Adrenal gland (tissue), 12 donors: Measurements from ENCODE around the gene KLC3. TPM values are rescaled to one million over a fixed set of nuclear protein-coding genes. Genes with fewer than 3 reads are reported as not detected.

Experiments used
- DNase-seq, 7 donors: peaks; one replicate each; pipeline ENCODE4 v3.0.0-alpha.2; 2019 to 2020
- H3K27ac ChIP-seq, 5 donors: fragments of 200-600 bp; sonication (generic) in 4 of 5; 1 replicate in 3 of 5; 2 replicates in 2 of 5; pipeline versions ENCODE4 v1.5.1 to v1.8.0; 2016 to 2020; ENCODE audit warnings: mild to moderate bottlenecking in 1 of 5
- H3K27me3 ChIP-seq: fragments of 200-600 bp; 2 replicates; pipeline ENCODE4 v1.8.0; 2021
- H3K36me3 ChIP-seq, 2 donors: fragments of 200-600 bp; replicated peaks in 1 of 2; 1 replicate in 1 of 2; 2 replicates in 1 of 2; pipeline versions ENCODE4 v1.5.1 to v1.8.0; 2018 to 2022
- H3K4me1 ChIP-seq, 2 donors: fragments of 200-600 bp; replicated peaks in 1 of 2; 1 replicate in 1 of 2; 2 replicates in 1 of 2; pipeline versions ENCODE4 v1.5.1 to v1.8.0; 2018 to 2021
- H3K4me3 ChIP-seq, 4 donors: fragments of 200-600 bp; sonication (generic) in 3 of 4; one replicate each; pipeline ENCODE4 v1.5.1; 2016 to 2018
- H3K9me3 ChIP-seq, 3 donors: fragments of 200-600 bp; sonication (generic) in 1 of 3; replicated peaks in 1 of 3; 1 replicate in 2 of 3; 2 replicates in 1 of 3; pipeline versions ENCODE4 v1.5.1 to v1.8.0; 2016 to 2021
- CTCF ChIP-seq, 6 experiments: fragments of 450-650 bp in 4 of 6; fragments of 200-600 bp in 2 of 6; sonication (generic) in 1 of 6; IDR thresholded peaks; 1 replicate in 5 of 6; 2 replicates in 1 of 6; pipeline versions ENCODE4 v1.5.1 to v1.8.0; 2016 to 2021; ENCODE audit warnings: antibody characterized with exemption in 6 of 6, mild to moderate bottlenecking in 2 of 6, moderate library complexity in 1 of 6
- POLR2A ChIP-seq, 2 donors: fragments of 450-650 bp; IDR thresholded peaks; one replicate each; pipeline ENCODE4 v1.6.1; 2017; ENCODE audit warnings: antibody characterized with exemption in 2 of 2, mild to moderate bottlenecking in 2 of 2, moderate library complexity in 1 of 2
- WGBS, 4 donors: extraction: QIAGEN DNeasy Blood & Tissue Kit in 2 of 4; methylation state at CpG; one replicate each; pipeline versions ENCODE4 v1.1.5 to v1.1.7; 2013 to 2017; 5-methylcytosine and 5-hydroxymethylcytosine counted together
- intact Hi-C, 2 donors: fragments of 100-400 bp; cut with DNase I; formaldehyde crosslinking; loops; one replicate each; pipeline versions ENCODE4 v1.14.1 to v1.15.0; 2022 to 2023
- polyA plus RNA-seq, 3 donors: library from polyadenylated mRNA; stranded (reverse); fragments of 200-250 nt in 2 of 3; fragments of 350-450 nt in 1 of 3; fragmentation: Illumina TruSeq in 1 of 3; extraction: RNeasy Lipid Tissue Mini Kit (QIAGEN cat#74804) in 1 of 3; gene quantifications; one replicate each; pipeline ENCODE4 v1.2.3, GENCODE V29; 2013 to 2014
- total RNA-seq, 9 donors: library from RNA; depleted of rRNA in 4 of 9; stranded (reverse); fragments of >200 nt in 4 of 9; fragments of 120-200 nt in 1 of 9; fragmentation: NEBNext Ultra II Directional in 1 of 9; extraction: Animal tissue kit (Norgen Biotek cat#: 25700) in 1 of 9; gene quantifications; one replicate each; pipeline versions ENCODE4 v1.1.0 to v1.2.4, GENCODE V29; 2013 to 2023
- donor health status: healthy with polysubstance abuse.
- donor health status: Bipolar disorder and iron deficiency.
- donor health status: DM: yes; HTN: yes; CAD: no.
- donor health status: DM: no; HTN: no; CAD: no.
- donor health status: DM: no; HTN: no; CAD: no.
- donor health status: DM: yes; HTN: yes; CAD: no.

The KLC3 gene
- total and polyA plus RNA-seq, 12 donors: 0.16 to 0.30 (median 0.17) TPM; not detected in 7

GRCh38 chr19:45298264-45298663 lies 42.3 kb upstream of the KLC3 start:
- Histone ChIP-seq H3K27ac (no peak overlapping the region), H3K36me3 (peaks cover 0 to 10% of the 10 kb centered on the region in 2 donors), H3K4me1 (peaks cover 9 to 11% of the 10 kb centered on the region in 2 donors), H3K9me3 (no peaks in the 10 kb centered on the region), H3K4me3 (no peak overlapping the region), H3K27me3 (no peaks in the 10 kb centered on the region)
- 90 to 98% (median 94%) methylated on average over 4 to 5 of the region's 5 CpGs for WGBS, 4 donors
- no peak for DNase-seq
- intact Hi-C loops: no loop called here
- TF ChIP-seq POLR2A (IDR thresholded peaks at IDR 0.05): no peak
- no peak for TF ChIP-seq CTCF (IDR thresholded peaks at IDR 0.05)

GRCh38 chr19:45299719-45300118 lies 40.8 kb upstream of the KLC3 start:
- Histone ChIP-seq H3K27me3 (no peaks in the 10 kb centered on the region), H3K4me3 (no peak overlapping the region), H3K9me3 (no peaks in the 10 kb centered on the region), H3K36me3 (peaks cover 0 to 10% of the 10 kb centered on the region in 2 donors), H3K4me1 (peaks cover 2% of the 10 kb centered on the region in 2 donors), H3K27ac (no peak overlapping the region)
- intact Hi-C loops: no loop called here
- DNase-seq: no peak
- 92 to 98% (median 95%) methylated on average over 6 of the region's 6 CpGs for WGBS, 4 donors
- TF ChIP-seq CTCF (IDR thresholded peaks at IDR 0.05) (no peak), POLR2A (IDR thresholded peaks at IDR 0.05) (no peak)

GRCh38 chr19:45302416-45302815 lies 38.1 kb upstream of the KLC3 start:
- no peak for DNase-seq
- intact Hi-C loops: no loop called here
- TF ChIP-seq CTCF (IDR thresholded peaks at IDR 0.05): no peak
- no peak for TF ChIP-seq POLR2A (IDR thresholded peaks at IDR 0.05)
- no peak overlapping the region for H3K4me3 ChIP-seq
- H3K27ac ChIP-seq: no peak overlapping the region
- H3K9me3 ChIP-seq: no peaks in the 10 kb centered on the region
- H3K27me3 ChIP-seq: no peaks in the 10 kb centered on the region
- H3K36me3 ChIP-seq: peaks cover 0 to 6% of the 10 kb centered on the region in 2 donors
- H3K4me1 ChIP-seq: no peaks in the 10 kb centered on the region
- 89 to 97% (median 92%) methylated on average over 20 to 27 of the region's 27 CpGs for WGBS, 4 donors

- Histone ChIP-seq H3K4me3 (no peak overlapping the region), H3K27ac (no peak overlapping the region), H3K36me3 (peaks cover 0 to 5% of the 10 kb centered on the region in 2 donors), H3K4me1 (no peaks in the 10 kb centered on the region), H3K27me3 (no peaks in the 10 kb centered on the region), H3K9me3 (no peaks in the 10 kb centered on the region)
- 89 to 94% (median 92%) methylated on average over 12 of the region's 12 CpGs for WGBS, 4 donors
- intact Hi-C loops: no loop called here
- DNase-seq: no peak
- no peak for TF ChIP-seq POLR2A (IDR thresholded peaks at IDR 0.05)
These were observed 37.1 kb upstream of the KLC3 start for GRCh38 chr19:45303269-45304060.
